Suprapubic skin (tissue), 3 donors: ENCODE measurements around the gene NMS.

ENCODE experiments used
- CTCF ChIP-seq, 2 donors: fragments of 200-600 bp in 1 of 2; fragments of 450-650 bp in 1 of 2; sonication (generic) in 1 of 2; IDR thresholded peaks; one replicate each; pipeline ENCODE4 v1.5.1; 2016 to 2019; ENCODE audit warnings: antibody characterized with exemption in 2 of 2, mild to moderate bottlenecking in 1 of 2, moderate library complexity in 1 of 2
- POLR2A ChIP-seq, 2 donors: fragments of 450-650 bp; IDR thresholded peaks; one replicate each; pipeline ENCODE4 v1.6.1; 2017; ENCODE audit warnings: antibody characterized with exemption in 2 of 2, mild to moderate bottlenecking in 2 of 2, moderate library complexity in 2 of 2

- TF ChIP-seq CTCF (IDR thresholded peaks at IDR 0.05) (no peak), POLR2A (IDR thresholded peaks at IDR 0.05) (no peak)
Observed at GRCh38 chr2:100453853-100454252, 16.4 kb upstream of the NMS start.
